Right atrium auricular region (tissue), 2 donors: Measurements from ENCODE around the gene RGSL1. TPM values are rescaled to one million over a fixed set of nuclear protein-coding genes. Genes with fewer than 3 reads are reported as not detected.

Experiments
- DNase-seq: peaks from one replicate; pipeline ENCODE4 v3.0.0-alpha.2; 2019; ENCODE audit warnings: low spot score
- H3K27ac ChIP-seq, 2 donors: fragments of 200-600 bp; sonication (generic); 1 replicate in 1 of 2; 2 replicates in 1 of 2; pipeline ENCODE4 v1.5.1; 2016 to 2019
- H3K27me3 ChIP-seq, 2 donors: fragments of 200-600 bp; sonication (generic); one replicate each; pipeline versions ENCODE4 v1.5.1 to v1.6.0; 2017 to 2019
- H3K36me3 ChIP-seq: fragments of 200-600 bp; sonication (generic); one replicate; pipeline ENCODE4 v1.5.1; 2016
- H3K4me1 ChIP-seq, 2 donors: fragments of 200-600 bp; sonication (generic); one replicate each; pipeline versions ENCODE4 v1.5.1 to v1.6.0; 2017 to 2019
- H3K4me3 ChIP-seq, 2 donors: fragments of 200-600 bp; sonication (generic); 1 replicate in 1 of 2; 2 replicates in 1 of 2; pipeline ENCODE4 v1.5.1; 2017 to 2019; ENCODE audit warnings: mild to moderate bottlenecking in 1 of 2, moderate library complexity in 1 of 2
- H3K9me3 ChIP-seq, 2 donors: fragments of 200-600 bp; sonication (generic); one replicate each; pipeline ENCODE4 v1.5.1; 2019
- CTCF ChIP-seq, 2 donors: fragments of 200-600 bp; sonication (generic); IDR thresholded peaks; one replicate each; pipeline ENCODE4 v1.5.1; 2019; ENCODE audit warnings: antibody characterized with exemption in 2 of 2
- total RNA-seq, 2 donors: library from RNA; depleted of rRNA; stranded (reverse); fragments of >200 nt; gene quantifications; one replicate each; pipeline ENCODE4 v1.1.0, GENCODE V29; 2016

Gene RGSL1
- total RNA-seq, 2 donors from 2014 or later, result not detected

GRCh38 chr1:182563095-182563494, 113.1 kb downstream of the RGSL1 start:
- H3K4me1 ChIP-seq, result no peaks in the 10 kb centered on the region
- no peaks in the 10 kb centered on the region for H3K36me3 ChIP-seq
- no peak for TF ChIP-seq CTCF (IDR thresholded peaks at IDR 0.05)
- no peak for DNase-seq
- no peaks in the 10 kb centered on the region for H3K27me3 ChIP-seq
- no peak overlapping the region for H3K4me3 ChIP-seq
- H3K9me3 ChIP-seq, result no peaks in the 10 kb centered on the region
- H3K27ac ChIP-seq, result no peak overlapping the region

- Histone ChIP-seq H3K27ac (no peak overlapping the region), H3K4me1 (no peaks in the 10 kb centered on the region), H3K4me3 (no peak overlapping the region), H3K36me3 (no peaks in the 10 kb centered on the region), H3K9me3 (no peaks in the 10 kb centered on the region), H3K27me3 (no peaks in the 10 kb centered on the region)
- DNase-seq, result no peak
- no peak for TF ChIP-seq CTCF (IDR thresholded peaks at IDR 0.05)
These were observed 114.6 kb downstream of the RGSL1 start for GRCh38 chr1:182564406-182565004.

GRCh38 chr1:182565537-182565936, 115.6 kb downstream of the RGSL1 start:
- no peak overlapping the region for H3K27ac ChIP-seq
- H3K27me3 ChIP-seq, result no peaks in the 10 kb centered on the region
- DNase-seq, result no peak
- H3K36me3 ChIP-seq, result no peaks in the 10 kb centered on the region
- no peaks in the 10 kb centered on the region for H3K9me3 ChIP-seq
- no peaks in the 10 kb centered on the region for H3K4me1 ChIP-seq
- TF ChIP-seq CTCF (IDR thresholded peaks at IDR 0.05), result no peak
- H3K4me3 ChIP-seq, result no peak overlapping the region

- no peak overlapping the region for H3K27ac ChIP-seq
- no peak for DNase-seq
- H3K36me3 ChIP-seq, result no peaks in the 10 kb centered on the region
- H3K4me1 ChIP-seq, result no peaks in the 10 kb centered on the region
- no peak for TF ChIP-seq CTCF (IDR thresholded peaks at IDR 0.05)
- H3K9me3 ChIP-seq, result no peaks in the 10 kb centered on the region
- no peak overlapping the region for H3K4me3 ChIP-seq
- H3K27me3 ChIP-seq, result no peaks in the 10 kb centered on the region
These were observed 117.7 kb downstream of the RGSL1 start for GRCh38 chr1:182567629-182568028.

GRCh38 chr1:182568647-182569284, 118.8 kb downstream of the RGSL1 start:
- no peaks in the 10 kb centered on the region for H3K9me3 ChIP-seq
- no peak overlapping the region for H3K27ac ChIP-seq
- H3K4me3 ChIP-seq, result no peak overlapping the region
- no peak for DNase-seq
- no peak for TF ChIP-seq CTCF (IDR thresholded peaks at IDR 0.05)
- no peaks in the 10 kb centered on the region for H3K36me3 ChIP-seq
- no peaks in the 10 kb centered on the region for H3K4me1 ChIP-seq
- H3K27me3 ChIP-seq, result no peaks in the 10 kb centered on the region
